ENCODE measurements around the gene S1PR4. TPM values are rescaled to one million over a fixed set of nuclear protein-coding genes. Genes with fewer than 3 reads are reported as not detected.

Gene S1PR4
- polyA plus RNA-seq, 1 of the 3 experiments (the other 2 are of a cell fraction), result not detected

GRCh38 chr19:3216874-3217273 lies 38.3 kb downstream of the S1PR4 start:
- WGBS (ENCODE audit: low lambda C conversion rate), result 87% methylated on average over 5 of the region's 5 CpGs
- no peaks in the 10 kb centered on the region for H3K9me3 ChIP-seq
- H3K4me1 ChIP-seq (ENCODE audit: control insufficient read depth in 1 of 2, insufficient read depth in 2 of 2, low read depth in 1 of 2, low read length in 1 of 2), result no peaks in the 10 kb centered on the region
- no peaks in the 10 kb centered on the region for H3K36me3 ChIP-seq (replicated peaks in 1 of 2; ENCODE audit: control insufficient read depth in 1 of 2, insufficient read depth in 2 of 2, low read length in 1 of 2)
- H3K27me3 ChIP-seq (ENCODE audit: insufficient read depth), result no peaks in the 10 kb centered on the region
- no peak overlapping the region for H3K27ac ChIP-seq (ENCODE audit: low read depth in 2 of 2, low read length in 1 of 2)
- no peaks in the 10 kb centered on the region for H3K9me2 ChIP-seq
- no peak for DNase-seq
- no peaks in the 10 kb centered on the region for H4K20me1 ChIP-seq (ENCODE audit: insufficient read depth)
- ChIA-PET CTCF (no interaction called here), POLR2A (no interaction called here)
- no peak for TF ChIP-seq FOSL2 (IDR thresholded peaks at IDR 0.05; ENCODE audit: borderline replicate concordance, low read depth)
- no peak for TF ChIP-seq JUND (IDR thresholded peaks at IDR 0.05)
- TF ChIP-seq FOXJ3 (CRISPR knock-in tag; IDR thresholded peaks at IDR 0.05), result no peak
- TF ChIP-seq EZH2phosphoT487 (IDR thresholded peaks at IDR 0.05; ENCODE audit: borderline replicate concordance, low read depth), result no peak
- TF ChIP-seq REST (IDR thresholded peaks at IDR 0.05; ENCODE audit: low read depth, low read length), result no peak
- no peak for TF ChIP-seq USF1 (IDR thresholded peaks at IDR 0.05; ENCODE audit: borderline replicate concordance, low read depth)
- TF ChIP-seq TCF12 (IDR thresholded peaks at IDR 0.05), result no peak
- no peak for TF ChIP-seq POLR2AphosphoS5 (IDR thresholded peaks at IDR 0.05; ENCODE audit: low read depth, low read length)
- no peak overlapping the region for H3K9ac ChIP-seq
- no peak overlapping the region for H3K4me2 ChIP-seq
- no peak overlapping the region for H3K4me3 ChIP-seq (ENCODE audit: low read depth in 2 of 2, low read length in 1 of 2)
- H2AFZ ChIP-seq (ENCODE audit: low read depth), result no peak overlapping the region
- no peaks in the 10 kb centered on the region for H3F3A ChIP-seq (replicated peaks; ENCODE audit: insufficient read depth)
- H3K79me2 ChIP-seq (ENCODE audit: insufficient read depth), result no peaks in the 10 kb centered on the region

GRCh38 chr19:3220576-3220975 lies 42.0 kb downstream of the S1PR4 start:
- H3K4me3 ChIP-seq (ENCODE audit: low read depth in 2 of 2, low read length in 1 of 2), result no peak overlapping the region
- no peaks in the 10 kb centered on the region for H3K36me3 ChIP-seq (replicated peaks in 1 of 2; ENCODE audit: control insufficient read depth in 1 of 2, insufficient read depth in 2 of 2, low read length in 1 of 2)
- ChIA-PET POLR2A (no interaction called here), CTCF (interaction anchor here (0.7 to 1.9 kb wide), 2 partner anchors 55 to 264 kb away, joined by 3 to 7 read pairs; no protein-coding TSS in a partner anchor)
- H3K4me2 ChIP-seq, result no peak overlapping the region
- H3K9me2 ChIP-seq, result no peaks in the 10 kb centered on the region
- DNase-seq, result no peak
- no peaks in the 10 kb centered on the region for H3K27me3 ChIP-seq (ENCODE audit: insufficient read depth)
- no peak overlapping the region for H3K9ac ChIP-seq
- H4K20me1 ChIP-seq (ENCODE audit: insufficient read depth), result no peaks in the 10 kb centered on the region
- no peaks in the 10 kb centered on the region for H3K9me3 ChIP-seq
- no peaks in the 10 kb centered on the region for H3K79me2 ChIP-seq (ENCODE audit: insufficient read depth)
- no peaks in the 10 kb centered on the region for H3F3A ChIP-seq (replicated peaks; ENCODE audit: insufficient read depth)
- no peak overlapping the region for H2AFZ ChIP-seq (ENCODE audit: low read depth)
- no peak overlapping the region for H3K27ac ChIP-seq (ENCODE audit: low read depth in 2 of 2, low read length in 1 of 2)
- no peaks in the 10 kb centered on the region; a peak in 1 of 4 replicates for H3K4me1 ChIP-seq (ENCODE audit: control insufficient read depth in 1 of 2, insufficient read depth in 2 of 2, low read depth in 1 of 2, low read length in 1 of 2)
- WGBS (ENCODE audit: low lambda C conversion rate), result 76% methylated on average over 7 of the region's 12 CpGs
- TF ChIP-seq RFX5 (IDR thresholded peaks at IDR 0.05; ENCODE audit: low read length), result no peak
- TF ChIP-seq JUND (IDR thresholded peaks at IDR 0.05), result no peak
- TF ChIP-seq USF2 (IDR thresholded peaks at IDR 0.05; ENCODE audit: borderline replicate concordance, low read depth, low read length), result no peak
- TF ChIP-seq NRF1 (IDR thresholded peaks at IDR 0.05; ENCODE audit: low read depth, low read length), result no peak
- no peak for TF ChIP-seq REST (IDR thresholded peaks at IDR 0.05; ENCODE audit: low read depth, low read length)
- no peak for TF ChIP-seq MAX (IDR thresholded peaks at IDR 0.05; ENCODE audit: low read depth)
- TF ChIP-seq FOSL2 (IDR thresholded peaks at IDR 0.05; ENCODE audit: borderline replicate concordance, low read depth), result no peak
- no peak for TF ChIP-seq RAD21 (IDR thresholded peaks at IDR 0.05; ENCODE audit: low read length)
- no peak for TF ChIP-seq RCOR1 (IDR thresholded peaks at IDR 0.05; ENCODE audit: low read length)
- TF ChIP-seq YY1 (IDR thresholded peaks at IDR 0.05; ENCODE audit: low read depth), result no peak
- TF ChIP-seq TCF12 (IDR thresholded peaks at IDR 0.05), result no peak
